ENCODE results near the gene ADAR. TPM values are rescaled to one million over a fixed set of nuclear protein-coding genes. Genes with fewer than 3 reads are reported as not detected.

ADAR gene
- total RNA-seq, 1 donor from 2014 or later, result 61.3 TPM

GRCh38 chr1:154590756-154591155 lies 17.2 kb downstream of the ADAR start:
- ATAC-seq (no peak), DNase-seq (no peak)
- intact Hi-C loops (cut with micrococcal nuclease), result no loop called here

GRCh38 chr1:154589780-154590179 lies 18.2 kb downstream of the ADAR start:
- intact Hi-C loops (cut with micrococcal nuclease), result no loop called here
- DNase-seq, result no peak
- ATAC-seq, result no peak

GRCh38 chr1:154586641-154587040 lies 21.3 kb downstream of the ADAR start:
- intact Hi-C loops (cut with micrococcal nuclease), result no loop called here
- DNase-seq (no peak), ATAC-seq (no peak)

GRCh38 chr1:154586231-154586630 lies 21.8 kb downstream of the ADAR start:
- DNase-seq, result no peak
- intact Hi-C loops (cut with micrococcal nuclease), result no loop called here

GRCh38 chr1:154584267-154584994 lies 23.6 kb downstream of the ADAR start:
- intact Hi-C loops (cut with micrococcal nuclease), result no loop called here
- no peak for ATAC-seq
- no peak for DNase-seq

More at GRCh38 chr1:154586231-154586630, 21.8 kb downstream of the ADAR start:
- no peak for ATAC-seq

GRCh38 chr1:154583773-154584172 lies 24.2 kb downstream of the ADAR start:
- ATAC-seq (peak; percentile 20), DNase-seq (no peak)
- intact Hi-C loops (cut with micrococcal nuclease), result no loop called here

GRCh38 chr1:154582885-154583284 lies 25.1 kb downstream of the ADAR start:
- ATAC-seq, result peak; percentile 28
- intact Hi-C loops (cut with micrococcal nuclease), result no loop called here
- no peak for DNase-seq

GRCh38 chr1:154581766-154582165 lies 26.2 kb downstream of the ADAR start:
- DNase-seq, result no peak
- intact Hi-C loops (cut with micrococcal nuclease), result no loop called here
- ATAC-seq, result no peak

- DNase-seq (no peak), ATAC-seq (no peak)
- intact Hi-C loops (cut with micrococcal nuclease), result no loop called here
Measured at GRCh38 chr1:154579374-154579773, 28.6 kb downstream of the ADAR start.

GRCh38 chr1:154578058-154578418 lies 29.9 kb downstream of the ADAR start:
- ATAC-seq, result peak; percentile 66
- intact Hi-C loops (cut with micrococcal nuclease), result no loop called here
- DNase-seq, result no peak

GRCh38 chr1:154577346-154578057 lies 30.5 kb downstream of the ADAR start:
- DNase-seq, result no peak
- ATAC-seq, result no peak
- intact Hi-C loops (cut with micrococcal nuclease), result no loop called here

- intact Hi-C loops (cut with micrococcal nuclease), result no loop called here
Measured at GRCh38 chr1:154575951-154576566, 31.9 kb downstream of the ADAR start.

GRCh38 chr1:154575147-154575927 lies 32.6 kb downstream of the ADAR start:
- intact Hi-C loops (cut with micrococcal nuclease), result no loop called here
- DNase-seq (no peak), ATAC-seq (no peak)

More at GRCh38 chr1:154575951-154576566, 31.9 kb downstream of the ADAR start:
- no peak for DNase-seq
- no peak for ATAC-seq

- ATAC-seq (no peak), DNase-seq (no peak)
- intact Hi-C loops (cut with micrococcal nuclease), result no loop called here
Measured at GRCh38 chr1:154574716-154575115, 33.3 kb downstream of the ADAR start.

- DNase-seq, result no peak
- intact Hi-C loops (cut with micrococcal nuclease), result no loop called here
- ATAC-seq, result no peak
Measured at GRCh38 chr1:154573168-154573510, 34.8 kb downstream of the ADAR start.

- no peak for ATAC-seq
Measured at GRCh38 chr1:154572468-154573167, 35.4 kb downstream of the ADAR start.

GRCh38 chr1:154571964-154572288 lies 36.1 kb downstream of the ADAR start:
- no peak for DNase-seq
- no peak for ATAC-seq
- intact Hi-C loops (cut with micrococcal nuclease), result no loop called here

More at GRCh38 chr1:154572468-154573167, 35.4 kb downstream of the ADAR start:
- intact Hi-C loops (cut with micrococcal nuclease), result no loop called here
- no peak for DNase-seq

- intact Hi-C loops (cut with micrococcal nuclease), result no loop called here
- no peak for DNase-seq
- ATAC-seq, result no peak
Measured at GRCh38 chr1:154571244-154571963, 36.6 kb downstream of the ADAR start.
